Tibial nerve (tissue), 4 donors: Measurements from ENCODE around the gene CELSR1. TPM values are rescaled to one million over a fixed set of nuclear protein-coding genes. Genes with fewer than 3 reads are reported as not detected.

Experiments
- DNase-seq, 2 donors: peaks; one replicate each; pipeline ENCODE4 v3.0.0-alpha.2; 2019; ENCODE audit warnings: low spot score in 2 of 2
- H3K27ac ChIP-seq, 4 donors: fragments of 200-600 bp; sonication (generic) in 3 of 4; one replicate each; pipeline ENCODE4 v1.5.1; 2017 to 2019; ENCODE audit warnings: mild to moderate bottlenecking in 1 of 4
- H3K27me3 ChIP-seq, 2 donors: fragments of 200-600 bp; sonication (generic) in 1 of 2; one replicate each; pipeline versions ENCODE4 v1.5.1 to v1.6.0; 2017 to 2019
- H3K36me3 ChIP-seq, 3 donors: fragments of 200-600 bp; sonication (generic); one replicate each; pipeline ENCODE4 v1.5.1; 2018 to 2019
- H3K4me1 ChIP-seq, 4 donors: fragments of 200-600 bp; sonication (generic) in 3 of 4; one replicate each; pipeline ENCODE4 v1.5.1; 2017 to 2019
- H3K4me3 ChIP-seq, 4 donors: fragments of 200-600 bp; sonication (generic) in 3 of 4; one replicate each; pipeline ENCODE4 v1.5.1; 2017 to 2019; ENCODE audit warnings: mild to moderate bottlenecking in 1 of 4, moderate library complexity in 1 of 4
- H3K9me3 ChIP-seq, 4 donors: fragments of 200-600 bp; sonication (generic) in 3 of 4; one replicate each; pipeline ENCODE4 v1.5.1; 2017 to 2019
- CTCF ChIP-seq, 5 experiments: fragments of 200-600 bp in 3 of 5; fragments of 450-650 bp in 2 of 5; sonication (generic) in 3 of 5; IDR thresholded peaks; one replicate each; pipeline ENCODE4 v1.5.1; 2016 to 2019; ENCODE audit warnings: antibody characterized with exemption in 5 of 5, mild to moderate bottlenecking in 3 of 5, moderate library complexity in 2 of 5
- EP300 ChIP-seq, 2 donors: sonication (generic); formaldehyde crosslinking; IDR thresholded peaks; one replicate each; pipeline ENCODE4 v1.6.1; 2017; ENCODE audit warnings: antibody characterized with exemption in 2 of 2, mild to moderate bottlenecking in 1 of 2
- POLR2A ChIP-seq, 2 donors: fragments of 450-650 bp; IDR thresholded peaks; one replicate each; pipeline ENCODE4 v1.6.1; 2017; ENCODE audit warnings: antibody characterized with exemption in 2 of 2, mild to moderate bottlenecking in 2 of 2, moderate library complexity in 2 of 2
- WGBS, 2 donors: methylation state at CpG; one replicate each; pipeline ENCODE4 v1.1.5; 2018; 5-methylcytosine and 5-hydroxymethylcytosine counted together
- total RNA-seq, 4 donors: library from RNA; depleted of rRNA; stranded (reverse); fragments of >200 nt; gene quantifications; one replicate each; pipeline ENCODE4 v1.1.0, GENCODE V29; 2016

The CELSR1 gene
- total RNA-seq, 4 donors from 2014 or later, result 1.0 to 5.9 (median 2.6) TPM

GRCh38 chr22:46484861-46485595 lies 52.4 kb downstream of the CELSR1 start:
- H3K9me3 ChIP-seq, result peaks cover 0 to 8% (median 0%) of the 10 kb centered on the region in 4 donors
- no peak overlapping the region for H3K27ac ChIP-seq
- no peaks in the 10 kb centered on the region for H3K4me1 ChIP-seq
- no peak for DNase-seq
- H3K36me3 ChIP-seq, result no peaks in the 10 kb centered on the region
- WGBS, 2 donors, result 49 to 56% methylated on average over 15 of the region's 15 CpGs
- TF ChIP-seq CTCF (IDR thresholded peaks at IDR 0.05) (no peak), EP300 (IDR thresholded peaks at IDR 0.05) (no peak), POLR2A (IDR thresholded peaks at IDR 0.05) (no peak)
- H3K27me3 ChIP-seq, result no peaks in the 10 kb centered on the region
- H3K4me3 ChIP-seq, result no peak overlapping the region

GRCh38 chr22:46484156-46484860 lies 53.1 kb downstream of the CELSR1 start:
- no peak for DNase-seq
- H3K27ac ChIP-seq, result no peak overlapping the region
- no peaks in the 10 kb centered on the region for H3K4me1 ChIP-seq
- no peak for TF ChIP-seq CTCF (IDR thresholded peaks at IDR 0.05)
- no peak for TF ChIP-seq POLR2A (IDR thresholded peaks at IDR 0.05)
- no peak for TF ChIP-seq EP300 (IDR thresholded peaks at IDR 0.05)
- H3K36me3 ChIP-seq, result no peaks in the 10 kb centered on the region
- WGBS, 2 donors, result 84 to 86% methylated on average over 11 to 15 of the region's 16 CpGs
- H3K27me3 ChIP-seq, result no peaks in the 10 kb centered on the region
- H3K9me3 ChIP-seq, result peaks cover 0 to 8% (median 0%) of the 10 kb centered on the region in 4 donors
- no peak overlapping the region for H3K4me3 ChIP-seq

- Histone ChIP-seq H3K27me3 (no peaks in the 10 kb centered on the region), H3K4me1 (no peaks in the 10 kb centered on the region), H3K27ac (no peak overlapping the region), H3K4me3 (no peak overlapping the region), H3K9me3 (peaks cover 0 to 8% (median 0%) of the 10 kb centered on the region in 4 donors), H3K36me3 (no peaks in the 10 kb centered on the region)
- TF ChIP-seq CTCF (IDR thresholded peaks at IDR 0.05), result no peak
- no peak for TF ChIP-seq POLR2A (IDR thresholded peaks at IDR 0.05)
- no peak for TF ChIP-seq EP300 (IDR thresholded peaks at IDR 0.05)
- DNase-seq, result no peak
- WGBS, 2 donors, result 38 to 52% methylated on average over 4 of the region's 4 CpGs
These were observed 54.1 kb downstream of the CELSR1 start for GRCh38 chr22:46483353-46483752.

- no peaks in the 10 kb centered on the region for H3K36me3 ChIP-seq
- no peak for TF ChIP-seq POLR2A (IDR thresholded peaks at IDR 0.05)
- TF ChIP-seq EP300 (IDR thresholded peaks at IDR 0.05), result no peak
- no peak for TF ChIP-seq CTCF (IDR thresholded peaks at IDR 0.05)
These were observed 55.3 kb downstream of the CELSR1 start for GRCh38 chr22:46482056-46482675.

GRCh38 chr22:46481386-46481785 lies 56.0 kb downstream of the CELSR1 start:
- Histone ChIP-seq H3K36me3 (no peaks in the 10 kb centered on the region), H3K27me3 (peaks cover 0 to 6% of the 10 kb centered on the region in 2 donors), H3K4me1 (no peaks in the 10 kb centered on the region), H3K9me3 (peaks cover 0 to 8% (median 0%) of the 10 kb centered on the region in 4 donors), H3K27ac (no peak overlapping the region), H3K4me3 (no peak overlapping the region)
- DNase-seq, result no peak
- no peak for TF ChIP-seq POLR2A (IDR thresholded peaks at IDR 0.05)
- no peak for TF ChIP-seq EP300 (IDR thresholded peaks at IDR 0.05)
- TF ChIP-seq CTCF (IDR thresholded peaks at IDR 0.05), result no peak
- 58 to 65% methylated on average over 6 of the region's 6 CpGs for WGBS, 2 donors

More at GRCh38 chr22:46482056-46482675, 55.3 kb downstream of the CELSR1 start:
- Histone ChIP-seq H3K9me3 (peaks cover 0 to 8% (median 0%) of the 10 kb centered on the region in 4 donors), H3K4me1 (no peaks in the 10 kb centered on the region), H3K27ac (no peak overlapping the region), H3K4me3 (no peak overlapping the region), H3K27me3 (peaks cover 0 to 6% of the 10 kb centered on the region in 2 donors)
- 78% methylated on average over 7 of the region's 7 CpGs for whole genome bisulfite sequencing, 2 donors
- no peak for DNase-seq
